ENCODE measurements around the gene ABHD16A.

The ABHD16A gene

DNA sequence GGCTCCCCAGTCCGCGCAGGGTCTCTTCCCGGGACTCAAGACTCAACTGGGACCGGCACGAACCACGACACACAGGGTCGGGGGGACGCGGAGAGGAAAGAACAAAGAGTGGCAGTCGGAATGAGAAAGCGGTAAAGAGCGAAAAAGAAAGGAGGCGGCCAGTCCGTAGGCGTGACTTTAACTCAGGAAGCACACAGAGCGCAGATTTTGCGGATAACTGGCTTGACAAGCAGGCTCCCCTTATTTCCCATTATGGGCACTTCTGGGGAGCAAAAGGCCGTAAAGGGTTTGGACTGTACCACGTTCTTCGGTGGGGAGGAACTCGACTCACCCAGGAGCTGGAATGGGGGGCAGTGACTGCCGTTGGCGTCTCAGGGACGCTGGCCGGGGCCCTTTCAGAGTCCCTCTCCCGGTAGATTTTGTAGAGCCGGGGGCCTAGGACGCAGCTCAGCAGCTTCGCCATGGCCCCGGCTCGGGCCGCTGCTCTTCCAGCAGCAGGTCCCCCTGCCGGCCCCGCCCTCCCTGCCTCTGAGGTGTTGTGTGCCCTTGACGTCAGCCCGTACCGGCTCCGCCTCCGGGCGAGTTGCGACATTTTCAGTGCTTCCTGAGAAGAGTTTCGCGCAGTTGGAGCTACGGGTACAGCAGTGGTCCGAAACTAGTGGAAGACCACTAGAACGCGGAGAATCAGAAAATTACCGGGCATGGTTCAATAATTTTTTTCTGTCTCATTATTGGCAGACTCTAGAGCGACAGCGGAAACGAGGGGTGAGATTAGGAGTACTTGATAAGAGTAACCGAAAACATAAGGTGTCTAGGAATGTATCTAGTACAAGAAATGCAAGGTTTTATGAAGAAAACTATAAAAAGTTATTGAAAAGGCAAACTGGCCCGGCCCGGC lies at the start of gene ABHD16A:
Gene ABHD16A (minus strand): TSS at position 506 of the 898 bp plus-strand sequence. CDS start 43 bp downstream, at position 463.
- peak; percentile 97 to 98 for DNase-seq

DNA sequence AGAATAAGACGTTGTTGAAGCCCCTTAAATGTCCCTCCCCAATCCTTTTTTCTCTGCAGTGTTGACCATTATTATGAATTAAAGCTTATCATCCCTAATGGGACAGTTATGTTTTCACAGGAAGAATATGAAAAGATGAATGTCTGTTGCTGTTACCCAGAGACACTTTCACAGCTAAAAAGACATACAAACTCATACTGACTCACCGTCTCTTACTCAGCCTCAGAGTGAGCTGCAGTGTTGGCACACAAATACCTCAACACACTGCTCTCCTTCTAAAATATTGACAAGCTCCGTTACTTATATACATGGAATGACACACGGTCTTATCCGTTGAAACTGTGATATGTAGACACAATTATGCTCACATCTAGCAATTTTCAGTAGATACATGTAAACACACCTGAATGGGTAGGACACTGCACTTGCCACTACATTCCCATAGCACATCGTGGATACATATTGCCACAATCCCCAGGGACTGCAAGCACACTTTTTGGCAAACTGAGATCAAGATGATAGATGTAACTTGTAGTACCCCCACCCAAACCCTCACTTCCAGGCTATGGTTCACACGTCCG lies 49.7 kb upstream of the ABHD16A start:
- no peak for DNase-seq

DNA sequence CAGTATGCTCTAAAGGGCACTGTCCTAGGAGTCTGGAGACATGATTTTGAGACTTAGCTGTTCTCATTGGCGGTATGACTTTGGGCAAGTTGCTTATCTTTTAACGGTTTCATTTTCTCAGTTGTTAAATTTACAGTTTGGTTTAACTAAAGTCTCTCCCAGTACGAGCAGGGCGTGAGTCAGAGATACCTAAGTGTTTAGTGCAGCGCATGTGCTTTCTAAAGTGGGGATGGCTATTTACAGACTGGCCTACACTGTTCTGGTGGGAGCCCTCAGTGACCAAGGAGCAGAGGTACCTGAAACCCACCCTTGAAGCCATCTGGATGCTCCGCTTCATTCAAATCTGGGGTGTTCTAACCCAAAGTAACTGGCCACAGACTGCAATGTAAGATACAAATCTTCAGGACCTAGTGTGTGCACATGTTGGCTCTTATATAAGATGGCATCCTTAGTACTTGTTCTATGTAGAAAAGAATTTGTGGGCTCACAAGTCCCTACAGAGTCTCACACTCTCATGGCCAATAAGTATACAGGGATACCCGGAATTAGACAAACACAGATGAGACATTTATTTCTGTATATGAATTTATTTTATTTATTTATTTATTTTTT lies 47.4 kb upstream of the ABHD16A start:
- no peak for DNase-seq

DNA sequence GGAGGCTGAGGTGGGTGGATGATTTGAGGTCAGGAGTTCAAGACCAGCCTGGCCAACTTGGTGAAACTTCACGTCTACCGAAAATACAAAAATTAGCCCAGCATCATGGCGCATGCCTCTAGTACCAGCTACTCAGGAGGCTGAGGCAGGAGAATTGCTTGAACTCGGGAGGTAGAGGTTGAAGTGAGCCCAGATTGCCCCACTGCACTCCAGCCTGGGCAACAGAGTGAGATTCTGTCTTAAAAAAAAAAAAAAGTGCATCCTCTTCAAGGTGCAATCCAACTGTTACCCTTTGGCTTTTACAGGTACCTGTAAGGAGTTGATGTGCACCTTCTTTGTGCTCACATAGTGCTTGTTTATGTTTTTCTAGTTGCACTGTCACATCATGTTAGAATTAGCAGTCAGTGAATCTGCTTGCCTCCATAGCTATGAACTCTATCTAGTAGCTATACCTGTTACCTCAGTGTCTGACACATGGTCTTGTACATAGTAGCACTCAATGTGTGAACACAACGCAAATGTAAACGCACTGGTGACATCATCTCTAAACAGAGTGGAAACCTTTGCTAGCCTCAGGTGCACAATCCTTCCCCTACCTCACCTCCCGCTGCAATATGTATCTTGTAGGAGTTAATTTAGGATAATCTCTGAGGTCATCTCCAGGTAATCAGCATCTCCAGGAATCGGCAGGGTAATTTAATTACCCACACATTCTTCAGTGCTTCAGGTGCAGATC lies 46.3 kb upstream of the ABHD16A start:
- no peak for DNase-seq

DNA sequence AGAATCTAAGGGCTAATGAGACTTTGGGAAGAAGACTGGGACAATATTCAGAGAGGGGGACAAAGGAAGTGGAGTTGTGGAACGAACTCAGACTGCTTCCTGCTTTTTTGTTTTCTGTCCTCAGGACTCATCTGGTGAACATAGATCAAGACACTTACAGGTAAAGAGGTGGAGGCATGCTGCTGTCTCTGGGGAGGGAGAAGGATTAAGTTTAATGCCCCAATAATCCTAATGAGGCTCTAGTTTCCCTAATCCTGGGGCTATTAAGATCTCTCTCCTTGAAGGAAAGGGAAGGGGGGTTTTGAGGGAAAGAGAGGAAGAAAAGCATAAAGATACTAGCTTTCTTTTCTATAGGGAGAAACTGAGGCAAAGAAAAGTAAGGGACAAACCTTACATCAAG lies 41.3 kb upstream of the ABHD16A start:
- no peak for DNase-seq

DNA sequence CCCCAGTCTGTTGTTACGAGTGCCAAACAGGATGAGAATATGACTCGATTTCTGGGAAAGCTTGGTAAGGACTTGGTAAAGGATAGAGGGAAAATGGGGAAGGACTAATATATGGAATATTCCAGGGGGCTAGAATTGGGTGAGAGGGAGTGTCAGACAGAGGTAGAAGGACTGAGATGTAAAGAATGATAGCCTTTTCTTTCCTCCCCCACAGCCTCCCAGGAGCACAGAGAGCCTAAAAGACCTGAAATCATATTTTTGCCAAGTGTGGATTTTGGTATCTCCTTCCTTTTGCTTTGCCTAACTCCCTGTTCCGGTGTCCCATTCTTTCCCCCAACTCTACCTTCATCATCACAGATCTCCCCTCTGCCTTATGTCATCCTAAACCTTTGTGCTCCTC lies 39.8 kb upstream of the ABHD16A start:
- no peak for DNase-seq

DNA sequence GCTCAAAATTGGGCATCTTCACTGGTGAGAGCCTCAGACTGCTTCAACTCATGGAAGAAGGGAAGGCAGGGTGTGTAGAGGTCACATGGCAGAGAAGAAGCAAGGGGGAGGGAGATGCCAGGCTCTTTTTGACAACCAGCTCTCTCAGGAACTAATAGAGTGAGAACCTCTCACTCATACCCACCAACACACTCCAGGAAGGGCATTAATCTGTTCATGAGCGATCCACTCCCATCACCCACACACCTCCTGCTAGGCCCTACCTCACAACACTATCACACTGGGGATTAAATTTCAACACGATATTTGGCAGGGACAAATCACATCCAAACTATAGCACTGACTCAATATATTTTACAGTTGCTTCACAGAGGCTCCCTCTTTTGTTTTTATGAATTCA lies 38.7 kb upstream of the ABHD16A start:
- DNase-seq = no peak

DNA sequence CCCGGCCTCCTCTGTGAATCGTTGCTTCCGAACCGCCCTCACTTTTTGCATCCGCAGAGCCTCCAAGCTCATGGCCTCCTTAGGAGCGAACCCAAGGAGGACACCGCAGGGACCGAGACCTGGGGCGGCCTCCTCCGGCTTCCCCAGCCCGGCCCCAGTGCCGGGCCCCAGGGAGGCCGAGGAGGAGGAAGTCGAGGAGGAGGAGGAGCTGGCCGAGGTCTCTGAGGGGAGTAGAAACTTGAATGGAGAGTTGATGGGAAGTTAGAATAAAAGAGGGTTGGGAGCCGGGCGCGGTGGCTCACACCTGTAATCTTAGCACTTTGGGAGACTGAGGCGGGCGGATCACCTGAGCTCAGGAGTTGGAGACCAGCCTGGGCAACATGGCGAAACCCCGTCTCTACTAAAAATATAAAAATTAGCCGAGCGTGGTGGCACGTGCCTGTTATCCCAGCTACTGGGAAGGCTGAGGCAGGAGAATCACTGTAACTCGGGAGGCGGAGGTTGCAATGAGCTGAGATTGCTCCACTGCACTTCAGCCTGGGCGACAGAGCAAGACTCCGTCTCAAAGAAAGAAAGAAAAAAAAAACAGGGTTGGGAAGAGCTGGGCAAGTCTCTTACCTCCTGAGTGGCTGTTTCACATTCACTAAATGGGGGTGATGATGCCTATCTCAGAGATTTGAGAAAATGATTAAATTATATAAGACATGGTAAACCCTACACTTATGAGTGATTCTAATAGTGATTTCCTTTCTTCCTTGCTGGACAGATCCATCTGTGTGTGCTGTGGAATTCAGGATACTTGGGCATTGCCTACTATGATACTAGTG lies 37.5 kb upstream of the ABHD16A start:
- DNase-seq = no peak

DNA sequence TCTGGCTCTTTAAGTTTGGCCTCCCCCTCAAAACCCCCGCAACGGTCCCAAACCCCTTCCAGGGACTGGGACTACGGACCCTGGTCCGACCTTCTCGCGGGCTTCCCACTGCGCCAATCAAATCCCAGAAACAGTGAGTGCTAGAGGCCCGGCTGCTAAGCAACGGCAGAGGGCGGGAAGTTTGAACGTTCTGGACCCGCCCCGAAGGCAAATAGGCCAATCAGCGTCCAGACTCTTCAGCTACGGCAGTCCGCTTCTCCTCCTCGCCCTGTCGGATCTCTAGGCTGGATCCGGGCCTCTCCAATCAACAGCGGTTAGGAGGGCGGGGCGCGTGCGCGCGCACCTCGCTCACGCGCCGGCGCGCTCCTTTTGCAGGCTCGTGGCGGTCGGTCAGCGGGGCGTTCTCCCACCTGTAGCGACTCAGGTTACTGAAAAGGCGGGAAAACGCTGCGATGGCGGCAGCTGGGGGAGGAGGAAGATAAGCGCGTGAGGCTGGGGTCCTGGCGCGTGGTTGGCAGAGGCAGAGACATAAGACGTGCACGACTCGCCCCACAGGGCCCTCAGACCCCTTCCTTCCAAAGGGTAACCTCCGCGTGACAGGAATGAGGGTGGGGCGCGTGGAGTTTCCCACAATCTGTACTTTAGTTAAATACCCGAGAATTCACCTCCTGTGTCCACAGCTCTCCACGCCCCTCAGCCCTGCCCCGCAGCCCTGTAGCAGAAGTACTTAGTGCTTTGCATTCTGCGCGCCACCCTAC lies 36.7 kb upstream of the ABHD16A start, which contains the start of gene MSH5:
Gene MSH5 (plus strand): TSS at position 367 of the 758 bp plus-strand sequence. CDS start 462 bp downstream, outside the sequence.
- DNase-seq = peak; percentile 98 to 99

DNA sequence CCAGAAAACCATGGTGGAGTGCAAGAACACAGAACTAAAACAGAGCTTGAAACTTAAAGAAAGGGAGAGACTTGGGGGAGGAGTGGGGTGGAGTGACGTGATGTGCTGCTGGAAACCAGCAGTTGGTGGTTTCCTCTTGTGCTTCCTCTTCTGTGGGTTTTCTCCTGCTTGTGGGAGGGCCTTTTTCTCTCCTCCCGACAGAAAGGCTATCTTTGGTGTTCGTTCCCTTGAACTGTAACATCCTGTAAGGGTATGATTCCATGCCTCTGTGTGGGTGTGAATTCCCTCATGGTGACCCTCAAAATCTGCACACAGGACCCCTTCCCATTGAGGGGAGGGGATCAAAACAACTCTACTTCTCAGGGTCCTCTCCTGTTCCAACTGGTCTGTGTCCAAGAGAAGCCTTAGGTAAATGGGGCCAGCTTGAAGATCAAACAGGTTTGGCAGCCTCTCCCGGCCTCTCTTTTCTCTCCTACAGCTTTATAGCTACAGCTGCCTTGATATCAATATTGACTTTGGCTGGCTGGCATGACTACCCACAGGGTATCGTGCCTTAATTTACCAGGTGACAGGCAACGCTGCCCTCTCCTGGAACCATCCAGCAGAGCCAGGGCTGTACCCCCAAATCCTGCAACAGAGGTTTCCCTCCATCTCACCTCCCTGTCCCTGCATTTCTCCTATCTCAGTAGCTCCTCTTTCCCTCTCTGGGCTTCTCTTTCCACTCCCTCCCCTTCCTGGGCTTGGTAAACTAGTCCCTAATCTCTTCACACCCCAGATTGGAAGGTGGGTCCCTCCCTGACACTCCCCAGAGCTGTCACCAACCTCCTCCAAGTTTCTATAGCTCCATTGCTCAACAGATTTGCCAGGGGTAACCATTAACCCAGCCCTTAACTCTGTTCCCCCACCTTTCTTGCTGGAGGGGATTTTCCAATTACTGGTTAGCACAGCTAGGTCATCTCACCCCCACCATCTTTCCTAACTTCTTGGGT lies 35.2 kb upstream of the ABHD16A start:
- peak; percentile 68 to 82 for DNase-seq

DNA sequence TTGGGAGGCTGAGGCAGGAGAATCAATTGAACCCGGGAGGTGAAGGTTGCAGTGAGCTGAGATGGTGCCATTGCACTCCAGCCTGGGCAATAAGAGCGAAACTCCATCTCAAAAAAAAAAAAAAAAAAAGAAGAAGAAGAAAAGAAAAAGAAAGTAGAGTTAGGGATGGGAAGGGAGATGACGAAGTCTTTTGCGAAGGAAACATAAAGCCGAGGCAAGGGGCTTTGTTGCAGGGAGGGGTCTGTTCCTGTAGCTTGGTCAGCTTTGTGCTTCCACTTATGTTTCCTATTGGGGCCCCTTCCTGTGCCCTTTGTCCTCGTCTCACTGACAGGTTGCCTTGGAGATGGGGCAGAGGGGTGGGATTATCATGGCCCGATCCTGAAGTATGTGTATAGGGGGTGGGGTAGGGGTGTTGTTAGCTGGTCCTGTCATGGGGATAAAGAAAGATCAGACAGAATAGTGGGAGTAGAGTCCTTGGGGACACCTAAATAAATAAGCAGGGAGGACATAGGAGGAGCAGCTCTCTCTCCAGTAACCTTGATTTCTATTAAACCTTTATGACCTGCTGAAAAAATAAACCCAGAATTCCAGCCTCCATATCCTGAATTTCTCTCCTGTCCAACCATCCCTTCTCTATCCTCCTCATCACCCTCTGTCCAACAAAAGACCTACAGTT lies 34.3 kb upstream of the ABHD16A start:
- DNase-seq = no peak

DNA sequence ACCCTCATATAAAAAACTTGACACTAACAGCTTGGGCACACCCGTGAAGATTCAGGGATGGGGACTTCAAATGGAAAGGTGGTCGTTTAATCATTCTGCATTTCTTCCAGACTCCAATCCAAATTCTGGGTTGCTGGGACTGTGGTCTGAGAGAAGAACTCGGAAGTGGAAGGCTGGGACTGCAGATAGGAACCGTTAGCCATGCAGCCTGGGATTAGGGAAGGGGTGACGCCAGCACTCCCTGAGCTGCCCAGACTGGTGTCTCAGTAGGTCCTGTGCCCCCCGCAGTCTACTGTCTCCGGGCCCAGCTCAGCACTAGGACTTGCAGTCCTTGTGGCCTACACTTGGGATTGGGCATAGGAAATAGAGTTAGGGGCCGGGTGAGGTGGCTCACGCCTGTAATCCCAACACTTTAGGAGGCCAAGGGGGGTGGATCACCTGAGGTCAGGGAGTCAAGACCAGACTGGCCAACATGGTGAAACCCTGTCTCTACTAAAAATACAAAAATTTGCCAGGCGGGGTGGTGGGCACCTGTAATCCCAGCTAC lies 33.7 kb upstream of the ABHD16A start:
- no peak for DNase-seq

DNA sequence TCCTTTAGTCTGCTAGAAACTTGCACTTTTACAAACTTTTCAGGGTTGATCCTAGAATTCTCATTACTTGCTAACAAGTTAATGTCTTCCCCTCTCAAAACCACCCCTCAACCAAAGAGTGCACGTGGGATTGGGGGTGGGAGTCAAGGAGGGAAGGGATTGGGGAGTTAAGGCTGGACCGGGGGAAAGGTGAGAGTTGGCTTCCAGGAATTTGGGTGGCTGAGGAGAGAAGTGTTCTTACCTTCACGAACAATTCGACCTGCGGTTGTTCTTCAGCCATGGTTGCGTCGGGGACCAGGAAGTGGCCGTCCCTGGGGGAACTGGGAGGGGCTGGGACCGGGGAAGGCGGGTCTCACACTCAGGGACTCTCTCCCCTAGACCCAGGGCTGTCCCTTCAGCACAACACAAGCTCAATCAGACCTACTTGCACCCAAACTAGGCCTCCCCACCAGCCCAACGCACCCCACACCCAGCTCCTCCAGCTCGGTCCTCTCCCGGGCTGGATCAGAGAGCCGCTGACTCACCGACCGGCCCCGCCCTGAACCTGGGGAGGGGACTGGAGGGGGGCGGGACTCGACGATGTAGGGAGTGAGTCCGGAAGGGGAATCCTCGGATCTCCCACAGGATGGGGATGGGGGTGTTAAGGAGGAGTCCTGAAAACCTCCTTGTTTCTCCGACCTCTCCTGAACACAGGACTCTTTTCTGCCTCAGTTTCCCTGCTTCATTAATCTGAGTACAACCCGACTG lies 33.1 kb upstream of the ABHD16A start, which contains the start of gene CLIC1:
Gene CLIC1 (minus strand): TSS at position 510 of the 747 bp plus-strand sequence. CDS start 230 bp downstream, at position 280.
- DNase-seq = peak; percentile 84 to 87

DNA sequence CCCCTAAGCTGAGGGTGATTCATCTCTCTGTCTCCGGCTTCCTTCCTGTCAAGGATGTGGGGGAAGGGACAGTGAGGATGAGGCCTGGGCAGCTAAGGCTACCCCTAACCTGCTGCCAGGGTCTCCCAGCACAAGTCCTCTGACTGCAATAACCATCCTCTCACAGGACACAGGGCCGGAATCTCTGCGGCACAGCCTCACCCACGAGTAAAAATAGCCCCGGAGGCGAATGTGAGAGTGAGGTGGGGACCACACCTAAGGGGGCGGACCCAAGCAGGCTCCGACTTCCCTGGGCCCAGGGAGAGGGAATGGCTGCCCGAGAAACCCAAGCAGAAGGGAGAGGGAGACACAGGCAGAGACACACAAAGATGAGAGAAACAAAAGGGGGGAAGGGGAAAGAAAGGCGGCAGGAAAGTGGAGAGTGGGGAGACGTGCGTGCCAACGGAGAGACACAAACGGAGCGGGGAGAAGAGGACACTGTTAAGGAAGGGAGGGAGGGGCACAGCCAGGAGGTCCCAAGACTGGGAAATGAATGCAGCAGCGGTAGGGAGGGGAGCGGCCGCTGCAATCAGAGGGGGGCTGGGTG lies 31.8 kb upstream of the ABHD16A start:
- no peak for DNase-seq

DNA sequence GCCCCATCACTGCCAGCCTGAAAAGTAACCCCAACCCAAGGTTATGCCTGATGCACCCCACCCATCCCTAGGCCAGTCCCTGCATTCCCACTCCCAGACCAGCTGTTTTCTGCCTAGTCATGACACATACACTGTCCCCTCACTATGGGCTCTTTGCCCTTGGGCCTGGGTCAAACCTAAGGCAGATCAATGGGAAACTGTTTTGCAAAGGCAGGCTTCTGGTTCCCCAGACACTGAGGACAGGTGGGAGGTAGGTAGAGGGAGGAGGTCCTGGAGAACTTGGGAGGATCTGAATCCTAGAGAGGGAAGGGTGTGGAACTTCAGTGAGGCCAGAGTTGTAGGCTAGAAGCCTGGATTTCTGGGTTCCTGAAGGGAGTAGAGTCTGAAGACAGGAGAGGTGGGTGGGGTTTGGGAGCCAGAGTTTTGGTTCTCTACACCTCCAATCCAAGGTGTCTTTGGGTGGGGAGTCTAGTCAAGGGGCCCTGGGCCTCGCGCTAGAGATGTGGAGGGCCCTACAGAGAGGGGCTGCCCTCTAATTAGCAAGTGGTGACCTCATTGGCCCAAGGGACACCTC lies 31.2 kb upstream of the ABHD16A start:
- DNase-seq = no peak

DNA sequence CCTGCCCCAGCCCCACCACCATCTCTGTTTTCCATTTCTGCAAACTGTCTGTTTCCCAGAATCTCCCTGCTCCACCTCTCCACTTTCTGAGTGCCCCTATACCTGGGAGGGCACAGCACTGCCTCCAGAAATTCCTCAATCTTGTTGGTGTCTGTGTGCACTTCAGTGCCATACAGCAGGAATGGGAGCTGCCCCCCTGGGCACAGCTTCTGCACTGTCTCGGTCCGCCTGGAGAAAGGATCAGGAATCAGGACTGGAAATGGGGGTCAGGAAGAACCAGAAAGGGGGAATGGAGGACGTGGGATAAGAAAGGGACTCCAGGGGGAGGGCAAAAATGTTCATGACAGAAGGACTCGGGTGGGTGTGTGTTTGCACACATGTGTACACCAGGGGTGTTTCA lies 30.6 kb upstream of the ABHD16A start:
- no peak for DNase-seq

DNA sequence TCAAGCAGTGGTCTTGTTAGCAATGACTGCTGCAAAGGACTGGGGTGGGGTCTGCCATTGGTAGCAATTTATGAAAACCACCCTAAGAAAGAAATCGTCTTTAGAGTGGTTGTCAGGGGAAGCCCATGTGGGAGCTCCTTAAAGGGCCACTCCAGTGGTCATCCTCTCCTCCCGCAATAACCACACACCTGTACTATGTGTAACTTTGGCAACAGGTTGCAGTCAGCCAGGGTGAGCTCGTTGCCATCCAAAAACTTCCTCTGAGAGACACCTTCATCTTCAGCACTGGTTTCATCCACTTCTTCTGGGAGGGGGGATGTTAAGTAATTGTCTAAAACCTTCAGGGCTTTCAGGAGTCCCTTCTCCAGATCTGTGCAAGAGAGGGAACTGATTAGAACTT lies 28.9 kb upstream of the ABHD16A start:
- DNase-seq = no peak

Data from SHP77 (cell line).